BLaER1 (cell line): ENCODE results near the gene MEGF11.
"Not testable (repeated sequence)": the region's sequence is repeated elsewhere in the genome, so short reads cannot be mapped to it uniquely, and the experiment has no call there.

Experiments used
- H3K27ac ChIP-seq: shearing (Covaris generic); formaldehyde crosslinking; 2 replicates; pipeline ENCODE4 v1.8.1; 2022
- H3K27me3 ChIP-seq: shearing (Covaris generic); formaldehyde crosslinking; 2 replicates; pipeline ENCODE4 v1.8.1; 2022
- H3K36me3 ChIP-seq: shearing (Covaris generic); formaldehyde crosslinking; 2 replicates; pipeline ENCODE4 v1.8.1; 2022
- H3K4me1 ChIP-seq: shearing (Covaris generic); formaldehyde crosslinking; 2 replicates; pipeline ENCODE4 v1.8.1; 2022
- H3K4me2 ChIP-seq: shearing (Covaris generic); formaldehyde crosslinking; 2 replicates; pipeline ENCODE4 v1.8.1; 2022
- H3K4me3 ChIP-seq: shearing (Covaris generic); formaldehyde crosslinking; 2 replicates; pipeline ENCODE4 v1.8.1; 2022
- H3K9ac ChIP-seq: shearing (Covaris generic); formaldehyde crosslinking; 2 replicates; pipeline ENCODE4 v1.8.1; 2022
- H3K9me3 ChIP-seq: shearing (Covaris generic); formaldehyde crosslinking; 2 replicates; pipeline ENCODE4 v1.8.1; 2022
- H4K20me1 ChIP-seq: shearing (Covaris generic); formaldehyde crosslinking; 2 replicates; pipeline ENCODE4 v1.8.1; 2022
- Cebpa-rat ChIP-seq: shearing (Covaris generic); IDR thresholded peaks from 2 replicates; pipeline ENCODE4 v1.8.1; 2022

The MEGF11 gene

GRCh38 chr15:66278056-66278455 is 24.5 kb upstream of the MEGF11 start:
- TF ChIP-seq Cebpa-rat: no peak

GRCh38 chr15:66276546-66276945 is 23.0 kb upstream of the MEGF11 start:
- Histone ChIP-seq H3K4me1 (peaks cover 19% of the 10 kb centered on the region), H3K4me2 (no peak overlapping the region), H3K27ac (no peak overlapping the region), H3K9me3 (peaks cover 10% of the 10 kb centered on the region; the same call in 1 of the 2 replicates), H3K27me3 (no peaks in the 10 kb centered on the region), H4K20me1 (no peaks in the 10 kb centered on the region), H3K4me3 (no peak overlapping the region), H3K9ac (no peak overlapping the region), H3K36me3 (no peaks in the 10 kb centered on the region)
- no peak for TF ChIP-seq Cebpa-rat

More at GRCh38 chr15:66278056-66278455, 24.5 kb upstream of the MEGF11 start:
- Histone ChIP-seq H3K27me3 (no peaks in the 10 kb centered on the region), H4K20me1 (no peaks in the 10 kb centered on the region), H3K36me3 (no peaks in the 10 kb centered on the region), H3K4me1 (peaks cover 10% of the 10 kb centered on the region), H3K4me2 (no peak overlapping the region), H3K27ac (no peak overlapping the region), H3K4me3 (no peak overlapping the region), H3K9ac (no peak overlapping the region), H3K9me3 (peaks cover 10% of the 10 kb centered on the region; the same call in 1 of the 2 replicates)

GRCh38 chr15:66275352-66275751 is 21.8 kb upstream of the MEGF11 start:
- Histone ChIP-seq H3K27ac (no peak overlapping the region), H3K27me3 (no peaks in the 10 kb centered on the region), H3K36me3 (no peaks in the 10 kb centered on the region), H4K20me1 (no peaks in the 10 kb centered on the region), H3K9me3 (peaks cover 10% of the 10 kb centered on the region; the same call in 1 of the 2 replicates), H3K9ac (no peak overlapping the region), H3K4me3 (no peak overlapping the region), H3K4me2 (no peak overlapping the region), H3K4me1 (peaks cover 27% of the 10 kb centered on the region)
- no peak for TF ChIP-seq Cebpa-rat

- no peak for TF ChIP-seq Cebpa-rat
- Histone ChIP-seq H3K4me2 (peak overlapping the region; percentile 29), H4K20me1 (no peaks in the 10 kb centered on the region), H3K27ac (no peak overlapping the region), H3K4me3 (no peak overlapping the region), H3K4me1 (peaks cover 27% of the 10 kb centered on the region), H3K27me3 (no peaks in the 10 kb centered on the region), H3K9ac (no peak overlapping the region), H3K36me3 (no peaks in the 10 kb centered on the region), H3K9me3 (peaks cover 10% of the 10 kb centered on the region; the same call in 1 of the 2 replicates)
These were observed 17.4 kb upstream of the MEGF11 start for GRCh38 chr15:66270932-66271331.

- Histone ChIP-seq H3K9ac (no peak overlapping the region), H3K4me1 (peaks cover 27% of the 10 kb centered on the region), H4K20me1 (no peaks in the 10 kb centered on the region), H3K9me3 (0 out of 2 replicates have a peak, but pooled peaks cover under 1% of the 10 kb centered on the region), H3K4me3 (no peak overlapping the region), H3K27ac (no peak overlapping the region), H3K4me2 (no peak overlapping the region), H3K36me3 (no peaks in the 10 kb centered on the region), H3K27me3 (no peaks in the 10 kb centered on the region)
- TF ChIP-seq Cebpa-rat: no peak
These were observed 16.0 kb upstream of the MEGF11 start for GRCh38 chr15:66269326-66270090.

GRCh38 chr15:66264859-66265513 is 11.4 kb upstream of the MEGF11 start:
- no peak for TF ChIP-seq Cebpa-rat

GRCh38 chr15:66262837-66263236 is 9.3 kb upstream of the MEGF11 start:
- peaks cover 13% of the 10 kb centered on the region for H3K9me3 ChIP-seq
- not testable (repeated sequence) for H3K27ac ChIP-seq, H3K36me3 ChIP-seq, H3K27me3 ChIP-seq, H4K20me1 ChIP-seq, H3K4me2 ChIP-seq, H3K4me1 ChIP-seq, H3K4me3 ChIP-seq, H3K9ac ChIP-seq

More at GRCh38 chr15:66264859-66265513, 11.4 kb upstream of the MEGF11 start:
- Histone ChIP-seq H3K27ac (no peak overlapping the region), H3K9me3 (peaks cover 13% of the 10 kb centered on the region), H3K9ac (no peak overlapping the region), H3K4me3 (no peak overlapping the region), H4K20me1 (no peaks in the 10 kb centered on the region), H3K36me3 (no peaks in the 10 kb centered on the region), H3K4me2 (no peak overlapping the region), H3K27me3 (no peaks in the 10 kb centered on the region), H3K4me1 (no peaks in the 10 kb centered on the region)

- TF ChIP-seq Cebpa-rat: no peak
- Histone ChIP-seq H3K4me1 (no peaks in the 10 kb centered on the region), H3K27ac (no peak overlapping the region), H3K4me2 (no peak overlapping the region), H4K20me1 (no peaks in the 10 kb centered on the region), H3K4me3 (no peak overlapping the region), H3K9me3 (peaks cover 13% of the 10 kb centered on the region), H3K27me3 (peaks cover 15% of the 10 kb centered on the region), H3K36me3 (no peaks in the 10 kb centered on the region), H3K9ac (no peak overlapping the region)
These were observed 7.5 kb upstream of the MEGF11 start for GRCh38 chr15:66261056-66261455.

GRCh38 chr15:66256692-66257091 is 3.1 kb upstream of the MEGF11 start:
- peaks cover 35% of the 10 kb centered on the region for H4K20me1 ChIP-seq
- peaks cover 59% of the 10 kb centered on the region for H3K27me3 ChIP-seq
- no peaks in the 10 kb centered on the region for H3K36me3 ChIP-seq
- H3K4me3 ChIP-seq: no peak overlapping the region
- no peak overlapping the region for H3K27ac ChIP-seq
- no peak overlapping the region for H3K4me2 ChIP-seq
- peaks cover 22% of the 10 kb centered on the region for H3K4me1 ChIP-seq
- H3K9me3 ChIP-seq: no peaks in the 10 kb centered on the region
- no peak overlapping the region for H3K9ac ChIP-seq
- TF ChIP-seq Cebpa-rat: no peak

- Histone ChIP-seq H3K4me3 (no peak overlapping the region), H3K27ac (no peak overlapping the region), H4K20me1 (peaks cover 35% of the 10 kb centered on the region), H3K9ac (no peak overlapping the region), H3K9me3 (no peaks in the 10 kb centered on the region), H3K27me3 (peaks cover 74% of the 10 kb centered on the region), H3K36me3 (no peaks in the 10 kb centered on the region), H3K4me2 (no peak overlapping the region), H3K4me1 (peaks cover 22% of the 10 kb centered on the region)
- TF ChIP-seq Cebpa-rat: no peak
These were observed 1.6 kb upstream of the MEGF11 start for GRCh38 chr15:66254951-66255676.
